SJSA1 (cell line): ENCODE results near the gene ADCY10. TPM values are rescaled to one million over a fixed set of nuclear protein-coding genes. Genes with fewer than 3 reads are reported as not detected.
A peak's percentile ranks its signal among the peaks of the same experiment; 100 is the strongest.
"Not testable (repeated sequence)": the region's sequence is repeated elsewhere in the genome, so short reads cannot be mapped to it uniquely, and the experiment has no call there.

ENCODE experiments used
- DNase-seq, 2 experiments: peaks; one replicate each; pipeline ENCODE4 v3.0.0-alpha.2; 2015 to 2020; ENCODE audit warnings: low spot score in 2 of 2, low read depth in 1 of 2
- H3K27ac ChIP-seq: fragments of 250-450 bp; sonication (Bioruptor Pico); 2 replicates; pipeline ENCODE4 v1.5.1; 2020; ENCODE audit warnings: mild to moderate bottlenecking, moderate library complexity
- H3K27me3 ChIP-seq: fragments of 250-450 bp; sonication (Bioruptor Pico); replicated peaks from 2 replicates; pipeline ENCODE4 v1.5.1; 2020; ENCODE audit warnings: mild to moderate bottlenecking, moderate library complexity
- H3K36me3 ChIP-seq: fragments of 250-450 bp; sonication (Bioruptor Pico); 2 replicates; pipeline ENCODE4 v1.5.1; 2020; ENCODE audit warnings: mild to moderate bottlenecking
- H3K4me1 ChIP-seq: fragments of 250-450 bp; sonication (Bioruptor Pico); replicated peaks from 2 replicates; pipeline ENCODE4 v1.6.1; 2021; ENCODE audit warnings: mild to moderate bottlenecking
- H3K4me3 ChIP-seq: fragments of 250-450 bp; sonication (Bioruptor Pico); 2 replicates; pipeline ENCODE4 v1.5.1; 2020; ENCODE audit warnings: mild to moderate bottlenecking
- H3K9me3 ChIP-seq: fragments of 250-450 bp; sonication (Bioruptor Pico); replicated peaks from 2 replicates; pipeline ENCODE4 v1.5.1; 2020; ENCODE audit warnings: mild to moderate bottlenecking
- total RNA-seq: library from RNA; depleted of rRNA; stranded (reverse); fragments of >200 nt; shearing (Covaris generic); gene quantifications from 2 replicates; pipeline ENCODE4 v1.2.3, GENCODE V29; 2014

The ADCY10 gene
- total RNA-seq, 1 experiment from 2014 or later: not detected

DNA sequence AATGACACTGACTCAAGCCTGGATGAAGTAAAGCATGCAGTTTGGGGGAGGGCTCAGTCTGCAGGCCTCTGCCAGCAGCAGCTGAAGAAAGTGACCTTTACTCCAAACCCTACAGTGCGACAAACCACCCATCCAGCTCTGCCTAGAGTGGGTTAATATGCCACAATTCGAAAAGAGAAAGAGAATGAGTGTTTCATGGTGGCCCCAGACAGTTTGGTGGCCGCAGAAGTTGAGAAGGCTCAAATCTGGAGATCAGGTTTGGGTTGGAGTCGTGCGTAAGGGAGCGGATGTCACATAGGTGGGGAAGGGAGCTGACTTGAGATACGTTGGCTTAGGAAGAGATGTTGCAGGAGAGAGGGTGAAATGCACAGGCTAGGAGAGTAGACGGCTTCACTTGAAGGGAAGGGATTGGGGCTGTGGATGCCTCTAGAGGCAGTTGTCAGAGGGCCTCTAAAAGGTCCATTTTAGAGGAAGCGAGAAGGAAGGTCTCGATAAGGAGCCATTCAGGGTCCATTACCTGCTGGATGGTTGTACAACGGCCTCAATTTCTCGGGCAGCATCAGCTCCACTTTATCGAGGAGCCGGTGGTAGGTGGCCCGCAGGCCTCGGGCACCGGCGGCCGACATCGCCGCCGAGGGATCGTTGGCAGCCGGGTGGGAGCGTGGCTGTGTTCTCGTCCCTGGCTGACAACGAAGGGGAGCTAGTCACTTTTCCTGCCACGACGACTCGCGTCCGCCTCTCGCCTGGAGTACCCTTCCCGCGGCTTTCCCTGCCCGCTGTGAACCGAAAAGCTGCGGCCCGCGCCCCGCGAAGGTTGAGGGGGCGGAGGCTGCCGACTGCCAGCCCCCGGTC lies 21.5 kb upstream of the ADCY10 start:
- H3K36me3 ChIP-seq: 0 out of 2 replicates have a peak, but pooled peaks cover 4% of the 10 kb centered on the region
- H3K27ac ChIP-seq: peak overlapping the region; percentile 90
- DNase-seq: peak in 1 of 2 experiments; percentile 49
- H3K9me3 ChIP-seq: no peaks in the 10 kb centered on the region
- peak overlapping the region; percentile 65 for H3K4me3 ChIP-seq
- H3K27me3 ChIP-seq: no peaks in the 10 kb centered on the region
- H3K4me1 ChIP-seq: peaks cover 17% of the 10 kb centered on the region; the same call in 1 of the 2 replicates

DNA sequence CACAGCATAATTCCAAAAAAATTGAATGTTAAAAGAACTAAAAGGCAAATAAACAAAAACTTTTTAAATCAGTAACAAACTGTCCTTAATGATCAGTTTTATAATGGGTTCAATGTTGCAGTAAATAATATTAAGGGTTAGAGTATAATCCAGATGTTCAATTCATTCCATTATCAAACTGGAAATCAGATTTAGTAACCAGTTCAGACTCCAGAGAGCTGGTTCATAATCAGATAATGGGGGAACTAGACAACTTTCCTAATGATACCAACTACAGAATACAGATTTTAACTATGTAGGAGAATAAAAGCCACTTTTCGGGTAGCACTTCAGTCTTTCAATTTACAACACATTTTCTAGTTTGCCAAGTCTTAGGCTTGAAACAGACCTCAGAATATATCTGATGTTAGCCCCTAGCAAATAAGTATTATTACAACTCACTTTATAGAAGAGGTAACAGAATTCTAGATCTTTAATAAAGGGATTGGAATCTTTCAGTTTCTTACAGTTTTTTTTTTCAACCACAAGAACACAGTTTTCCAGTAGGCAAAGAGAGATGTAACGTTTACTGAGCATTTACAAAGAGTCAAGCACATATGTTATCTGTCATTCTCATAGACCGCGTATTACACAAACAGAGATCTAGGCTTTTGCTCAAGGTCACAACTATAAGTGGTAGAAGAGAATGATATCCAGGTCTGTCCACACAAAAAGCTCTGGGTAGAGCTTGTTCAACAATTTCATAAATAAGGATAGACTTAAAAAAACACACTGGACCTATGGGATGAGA lies 20.7 kb upstream of the ADCY10 start:
- Histone ChIP-seq H3K9me3 (no peaks in the 10 kb centered on the region), H3K4me3 (peak overlapping the region; percentile 65), H3K27ac (no peak overlapping the region), H3K4me1 (peaks cover 17% of the 10 kb centered on the region; the same call in 1 of the 2 replicates), H3K27me3 (no peaks in the 10 kb centered on the region), H3K36me3 (0 out of 2 replicates have a peak, but pooled peaks cover 4% of the 10 kb centered on the region)
- no peak for DNase-seq

DNA sequence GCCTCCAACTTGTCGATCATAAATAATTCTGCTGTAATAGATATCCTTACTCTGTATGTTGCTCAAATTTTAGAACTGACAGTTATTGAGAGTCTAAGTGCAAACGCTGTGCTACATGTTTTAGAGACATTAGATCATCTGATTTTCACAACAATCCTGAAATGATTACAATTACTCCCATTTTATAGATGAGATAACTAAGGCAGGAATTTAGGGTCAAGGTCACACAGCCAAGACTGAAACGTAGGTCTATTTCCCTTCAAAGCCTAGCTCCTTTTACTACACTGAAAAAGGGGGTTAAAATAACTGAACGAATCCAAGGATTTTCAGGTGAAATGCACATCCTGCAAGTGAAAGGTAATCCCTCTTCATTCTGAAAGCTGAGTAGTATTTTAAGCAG lies 19.9 kb upstream of the ADCY10 start:
- no peaks in the 10 kb centered on the region for H3K9me3 ChIP-seq
- H3K4me3 ChIP-seq: no peak overlapping the region
- DNase-seq: no peak
- peaks cover 17% of the 10 kb centered on the region; the same call in 1 of the 2 replicates for H3K4me1 ChIP-seq
- H3K27ac ChIP-seq: no peak overlapping the region
- no peaks in the 10 kb centered on the region for H3K27me3 ChIP-seq
- H3K36me3 ChIP-seq: 0 out of 2 replicates have a peak, but pooled peaks cover 4% of the 10 kb centered on the region

DNA sequence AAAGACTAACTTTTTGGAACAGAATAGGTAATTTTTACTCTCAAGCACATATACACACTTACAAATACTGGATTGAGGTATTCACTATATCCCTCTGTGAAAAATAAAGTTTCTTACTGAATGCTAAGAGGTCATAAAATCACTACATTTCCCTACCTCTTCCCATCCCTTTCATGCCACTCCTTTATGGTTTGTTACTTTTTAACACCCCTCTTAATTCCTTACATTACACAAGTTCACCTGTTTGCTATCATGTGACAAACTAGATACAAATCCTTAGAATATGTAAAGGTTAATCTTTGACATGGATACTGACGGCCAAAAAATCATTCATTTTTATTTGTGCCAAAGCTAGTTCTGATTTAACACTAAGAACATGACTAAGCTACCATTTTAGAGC lies 15.8 kb upstream of the ADCY10 start:
- no peaks in the 10 kb centered on the region for H3K27me3 ChIP-seq
- no peak overlapping the region for H3K27ac ChIP-seq
- no peak for DNase-seq
- peaks cover 10% of the 10 kb centered on the region; the same call in 1 of the 2 replicates for H3K4me1 ChIP-seq
- H3K36me3 ChIP-seq: no peaks in the 10 kb centered on the region
- H3K9me3 ChIP-seq: no peaks in the 10 kb centered on the region
- no peak overlapping the region for H3K4me3 ChIP-seq

DNA sequence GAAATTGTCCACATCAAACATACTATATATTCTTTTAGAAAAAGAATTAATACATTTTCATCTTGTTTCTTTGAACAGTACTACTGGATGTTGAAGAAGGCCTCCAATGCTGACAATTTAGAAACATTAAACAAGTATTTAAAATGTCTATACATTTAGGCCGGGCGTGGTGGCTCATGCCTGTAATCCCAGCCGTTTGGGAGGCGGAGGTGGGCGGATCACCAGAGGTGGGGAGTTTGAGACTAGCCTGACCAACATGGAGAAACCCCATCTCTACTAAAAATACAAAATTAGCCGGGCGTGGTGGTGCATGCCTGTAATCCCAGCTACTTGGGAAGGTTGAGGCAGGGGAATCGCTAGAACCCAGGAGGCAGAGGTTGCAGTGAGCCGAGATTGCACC lies 15.0 kb upstream of the ADCY10 start:
- not testable (repeated sequence) for H3K27me3 ChIP-seq, DNase-seq

DNA sequence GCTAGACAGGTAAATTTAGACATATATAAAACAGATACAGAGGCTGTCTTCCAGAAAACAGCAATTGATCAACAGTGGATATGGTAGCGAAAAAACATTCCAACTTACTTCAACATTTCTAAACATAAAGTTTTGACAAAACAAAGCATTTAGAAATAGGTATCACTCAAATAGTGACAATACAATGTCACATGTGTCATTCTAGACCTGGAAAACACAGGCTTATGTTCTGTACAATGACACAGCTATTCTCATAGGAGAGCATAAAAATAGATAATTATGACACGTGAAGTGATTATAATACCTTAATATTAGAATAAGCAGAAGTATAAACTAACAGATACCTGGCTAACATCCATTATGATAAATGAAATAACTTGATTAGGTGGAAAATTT lies 14.5 kb upstream of the ADCY10 start:
- no peaks in the 10 kb centered on the region for H3K9me3 ChIP-seq
- H3K27me3 ChIP-seq: no peaks in the 10 kb centered on the region
- H3K4me1 ChIP-seq: no peaks in the 10 kb centered on the region
- no peak overlapping the region for H3K4me3 ChIP-seq
- DNase-seq: no peak
- H3K36me3 ChIP-seq: no peaks in the 10 kb centered on the region
- H3K27ac ChIP-seq: no peak overlapping the region

More for the DNA sequence above, 15.0 kb upstream of the ADCY10 start:
- not testable (repeated sequence) for H3K27ac ChIP-seq, H3K36me3 ChIP-seq, H3K4me1 ChIP-seq, H3K4me3 ChIP-seq, H3K9me3 ChIP-seq

DNA sequence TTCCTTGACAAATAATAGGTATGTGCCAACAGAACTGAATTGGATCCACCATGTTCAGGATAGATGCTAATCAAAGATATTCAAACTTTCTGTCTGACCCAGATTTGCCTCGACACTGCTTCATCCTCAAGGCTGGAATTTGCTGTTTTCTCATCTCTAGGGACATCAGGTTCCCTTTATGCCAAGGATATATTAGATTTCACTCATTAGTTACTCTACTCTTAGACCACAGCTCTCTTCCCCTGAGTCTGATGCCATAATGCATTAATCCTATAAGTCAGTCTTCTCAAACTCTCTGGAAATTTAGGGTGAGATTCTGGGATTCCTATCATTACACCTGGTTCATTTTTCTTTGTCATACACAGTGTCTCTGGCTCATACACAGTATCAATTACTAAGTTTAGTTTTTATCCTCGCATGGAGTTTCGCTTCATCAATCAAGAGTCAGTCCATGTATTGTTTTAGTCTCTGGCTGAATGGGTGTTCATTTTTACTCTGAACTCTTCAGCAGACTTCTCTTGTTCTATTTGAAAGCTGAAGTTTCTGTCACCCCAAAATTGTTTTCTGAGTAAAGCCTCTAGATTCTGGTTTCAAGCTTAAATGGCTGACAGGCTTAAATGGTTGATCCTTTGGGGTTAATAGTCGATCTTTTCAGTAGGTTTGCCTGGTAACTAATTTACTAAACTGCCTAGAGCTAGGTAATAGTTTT lies 13.3 kb upstream of the ADCY10 start:
- no peak overlapping the region for H3K4me3 ChIP-seq
- no peak overlapping the region for H3K27ac ChIP-seq
- DNase-seq: no peak
- H3K9me3 ChIP-seq: no peaks in the 10 kb centered on the region
- H3K4me1 ChIP-seq: no peaks in the 10 kb centered on the region
- H3K36me3 ChIP-seq: no peaks in the 10 kb centered on the region
- H3K27me3 ChIP-seq: no peaks in the 10 kb centered on the region

DNA sequence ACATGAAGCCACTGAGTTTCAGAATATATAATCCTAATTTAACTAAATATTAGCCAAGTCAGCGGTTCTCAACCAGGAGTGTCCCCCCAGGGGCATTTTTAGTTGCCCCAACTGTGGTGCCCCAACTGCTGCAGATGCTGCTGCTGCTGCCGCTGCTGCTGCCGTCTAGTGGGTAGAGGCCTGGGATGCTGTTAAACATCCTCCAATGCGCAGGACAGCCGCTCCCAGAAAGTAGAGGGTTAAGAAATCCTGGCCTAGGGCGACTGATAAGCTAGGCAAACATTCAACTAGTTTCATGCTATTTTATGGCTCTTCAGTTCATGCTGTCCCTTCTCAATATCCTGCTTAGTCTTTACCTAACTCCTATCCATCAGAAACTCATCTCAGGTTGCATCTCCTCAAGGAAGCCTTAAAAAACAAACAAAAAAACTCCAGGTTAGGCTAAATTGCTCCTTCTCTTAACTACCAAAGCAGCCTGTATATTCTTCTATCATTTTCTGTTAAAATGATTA lies 12.6 kb upstream of the ADCY10 start:
- no peaks in the 10 kb centered on the region for H3K27me3 ChIP-seq
- H3K9me3 ChIP-seq: no peaks in the 10 kb centered on the region
- no peaks in the 10 kb centered on the region for H3K4me1 ChIP-seq
- no peak for DNase-seq
- no peaks in the 10 kb centered on the region for H3K36me3 ChIP-seq
- no peak overlapping the region for H3K27ac ChIP-seq
- no peak overlapping the region for H3K4me3 ChIP-seq

DNA sequence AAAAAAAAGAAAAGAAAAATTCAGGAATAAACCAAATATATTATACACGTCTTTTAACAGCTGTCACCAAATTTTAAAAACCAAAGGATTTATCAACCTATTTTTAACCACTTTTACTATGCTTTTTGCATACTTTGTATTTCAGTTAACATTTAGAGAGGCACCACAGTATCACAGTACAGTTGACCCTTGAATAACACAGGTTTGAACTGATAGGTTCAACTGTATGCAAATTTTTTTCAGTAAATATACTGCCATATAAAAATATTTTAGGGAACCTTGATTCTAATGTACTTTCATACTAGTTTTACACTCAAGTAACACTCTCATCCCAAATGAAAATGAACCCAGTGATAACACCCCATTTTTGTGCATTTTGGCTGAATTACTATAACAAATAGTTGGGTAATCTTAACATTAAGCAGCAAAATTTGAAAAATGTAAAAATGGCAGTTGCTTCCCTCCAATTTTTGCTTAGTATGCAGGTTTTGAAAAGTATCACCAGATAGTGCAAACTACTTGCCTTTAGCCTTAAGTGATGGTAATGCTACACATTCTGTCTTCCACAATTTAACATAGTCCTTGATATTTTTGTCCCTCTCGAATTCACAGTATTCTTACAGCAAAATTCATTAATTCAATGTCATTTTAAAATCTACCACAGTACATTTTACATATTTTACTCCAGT lies 10.8 kb upstream of the ADCY10 start:
- no peaks in the 10 kb centered on the region for H3K36me3 ChIP-seq
- DNase-seq: no peak
- no peaks in the 10 kb centered on the region for H3K4me1 ChIP-seq
- H3K9me3 ChIP-seq: no peaks in the 10 kb centered on the region
- no peak overlapping the region for H3K4me3 ChIP-seq
- no peaks in the 10 kb centered on the region for H3K27me3 ChIP-seq
- H3K27ac ChIP-seq: no peak overlapping the region

DNA sequence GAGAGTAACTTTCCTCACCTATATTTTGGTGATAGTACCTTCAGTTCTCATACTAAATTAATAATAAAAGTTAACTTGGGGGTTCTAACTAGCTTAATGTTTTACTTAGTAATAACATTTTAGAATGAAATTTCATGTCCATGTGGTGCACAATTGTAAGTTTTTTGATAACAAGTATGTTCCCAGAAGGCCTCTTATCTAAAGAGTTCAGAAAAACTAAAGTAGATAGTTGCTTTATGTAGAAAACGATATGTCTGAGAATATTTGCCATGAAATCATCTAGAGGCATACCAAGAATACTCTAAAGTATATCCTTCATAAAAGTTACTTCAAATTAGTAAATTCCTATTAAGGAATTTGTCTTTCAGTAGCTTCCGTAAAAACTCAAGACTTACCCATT lies 10.2 kb upstream of the ADCY10 start:
- DNase-seq: no peak
- H3K4me1 ChIP-seq: no peaks in the 10 kb centered on the region

DNA sequence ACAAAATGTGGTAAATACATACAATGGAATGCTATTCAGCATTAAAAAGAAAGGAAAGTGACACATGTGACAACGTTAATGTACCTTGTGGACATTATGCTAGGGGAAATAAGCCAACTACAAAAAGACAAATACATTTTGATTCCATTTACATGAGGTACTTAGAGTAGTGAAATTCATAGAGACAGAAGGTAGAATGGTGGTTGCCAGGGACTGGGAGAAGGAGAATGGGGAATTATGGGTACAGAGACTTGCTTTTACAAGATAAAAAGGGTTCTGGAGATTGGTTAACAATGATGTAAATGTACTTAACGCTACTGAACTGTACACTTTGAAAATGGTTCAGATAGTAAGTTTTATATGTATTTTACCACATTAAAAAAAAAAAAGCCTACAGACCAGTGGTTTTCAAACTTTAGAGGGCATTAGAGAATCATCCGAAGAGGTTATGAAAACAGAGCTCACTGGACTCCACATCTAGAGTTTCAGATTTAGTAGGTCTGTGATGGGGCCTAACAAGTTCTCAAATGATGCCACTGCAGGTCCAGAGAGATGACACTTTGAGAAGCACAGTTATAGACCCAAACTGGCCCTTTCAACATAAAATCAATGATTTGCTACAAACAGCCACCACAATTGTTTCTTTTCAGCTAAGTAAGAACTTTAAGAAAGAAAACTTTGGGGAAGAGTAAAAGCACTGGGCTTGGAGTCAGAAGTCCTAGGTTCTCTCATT lies 9.6 kb upstream of the ADCY10 start:
- Histone ChIP-seq H3K27ac (no peak overlapping the region), H3K9me3 (no peaks in the 10 kb centered on the region), H3K4me1 (no peaks in the 10 kb centered on the region), H3K36me3 (0 out of 2 replicates have a peak, but pooled peaks cover 2% of the 10 kb centered on the region), H3K4me3 (no peak overlapping the region), H3K27me3 (no peaks in the 10 kb centered on the region)
- DNase-seq: no peak

More for the DNA sequence above, 10.2 kb upstream of the ADCY10 start:
- Histone ChIP-seq H3K27ac (no peak overlapping the region), H3K27me3 (no peaks in the 10 kb centered on the region), H3K36me3 (0 out of 2 replicates have a peak, but pooled peaks cover 2% of the 10 kb centered on the region), H3K4me3 (no peak overlapping the region), H3K9me3 (no peaks in the 10 kb centered on the region)

DNA sequence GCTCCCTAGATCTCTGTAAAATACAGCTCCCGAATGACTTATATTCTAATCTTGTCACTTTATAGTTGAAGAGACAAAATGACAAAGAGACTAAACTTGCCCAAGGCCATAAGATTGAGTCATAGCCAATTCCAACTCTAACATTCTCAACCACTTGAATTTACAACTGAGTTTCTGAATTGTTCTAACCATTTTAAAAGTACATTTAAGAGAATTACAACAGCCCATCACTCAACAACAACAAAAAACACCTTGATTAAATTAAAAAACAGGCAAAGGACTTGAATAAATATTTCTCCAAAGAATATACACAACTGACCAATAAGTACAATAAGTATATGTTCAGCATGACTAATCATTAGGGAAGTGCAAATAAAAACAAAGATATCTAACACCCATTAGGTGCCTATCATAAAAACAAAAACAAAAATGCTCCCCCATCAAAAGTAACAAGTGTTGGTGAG lies 8.7 kb upstream of the ADCY10 start:
- Histone ChIP-seq H3K27me3 (no peaks in the 10 kb centered on the region), H3K4me1 (no peaks in the 10 kb centered on the region), H3K36me3 (0 out of 2 replicates have a peak, but pooled peaks cover 2% of the 10 kb centered on the region), H3K9me3 (no peaks in the 10 kb centered on the region), H3K27ac (no peak overlapping the region), H3K4me3 (no peak overlapping the region)
- DNase-seq: no peak
